Measurements from ENCODE around the gene DENND1A. TPM values are rescaled to one million over a fixed set of nuclear protein-coding genes. Genes with fewer than 3 reads are reported as not detected.

Gene DENND1A
- total RNA-seq, 2 experiments from 2014 or later, result 12.8 to 14.8 TPM

- Mint-ChIP-seq H3K36me3 (ENCODE audit: low read depth) (no peaks in the 10 kb centered on the region), H3K27me3 (no peaks in the 10 kb centered on the region), H3K4me1 (no peaks in the 10 kb centered on the region), H3K9me3 (no peaks in the 10 kb centered on the region), H3K4me3 (no peak overlapping the region), H3K27ac (no peak overlapping the region)
- POLR2A ChIA-PET, result no interaction called here
- no peak for DNase-seq
- CTCF ChIA-PET, result no interaction called here
These were observed 165.9 kb downstream of the DENND1A start for GRCh38 chr9:123763910-123764588.

- no peak overlapping the region for H3K4me3 Mint-ChIP-seq
- no peaks in the 10 kb centered on the region for H3K36me3 Mint-ChIP-seq (ENCODE audit: low read depth)
- H3K9me3 Mint-ChIP-seq, result no peaks in the 10 kb centered on the region
- DNase-seq, result no peak
- H3K27ac Mint-ChIP-seq, result no peak overlapping the region
- ChIA-PET CTCF (no interaction called here), POLR2A (no interaction called here)
- no peaks in the 10 kb centered on the region for H3K4me1 Mint-ChIP-seq
- H3K27me3 Mint-ChIP-seq, result no peaks in the 10 kb centered on the region
These were observed 167.9 kb downstream of the DENND1A start for GRCh38 chr9:123761905-123762605.

DNA sequence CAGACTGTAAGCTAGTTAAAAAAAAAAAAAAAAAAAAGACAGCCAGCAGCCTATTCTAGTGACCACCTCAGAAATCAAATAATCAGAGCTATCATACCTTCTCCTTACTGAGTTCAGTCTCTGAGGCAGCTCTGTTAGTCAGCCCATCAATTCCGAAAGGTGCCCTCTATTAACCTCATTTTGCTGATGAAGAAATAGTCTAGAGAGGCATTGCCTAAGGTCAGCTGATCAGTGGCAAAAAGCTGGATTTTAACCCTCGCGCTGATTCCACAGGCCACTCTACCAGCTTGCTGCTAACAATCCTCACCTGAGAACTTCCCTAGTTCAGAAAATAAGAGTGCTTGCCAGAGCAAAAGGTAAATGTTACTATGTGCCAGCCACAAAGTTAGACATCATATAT, 172.0 kb downstream of the DENND1A start:
- DNase-seq, result no peak

DNA sequence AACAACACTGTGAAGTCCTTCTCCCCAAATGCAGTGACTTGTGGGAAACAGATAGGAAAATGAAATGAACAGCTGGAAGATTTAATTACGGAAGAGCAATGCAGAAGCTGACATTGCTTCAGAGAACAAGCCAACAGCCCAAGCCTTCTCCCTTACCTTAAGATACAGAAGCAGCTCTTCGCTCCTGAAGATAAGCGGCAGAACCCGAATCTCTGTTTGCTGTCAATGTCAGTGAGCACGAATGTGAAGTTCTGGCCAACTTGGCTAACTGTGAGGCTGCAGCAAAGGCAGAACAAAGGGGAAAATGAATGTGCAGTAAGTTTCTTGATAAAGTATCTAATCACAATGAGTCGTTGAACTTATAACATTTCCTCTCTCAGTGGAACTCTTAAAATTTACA, 172.4 kb downstream of the DENND1A start:
- CTCF ChIA-PET, result interaction anchor here (0.5 to 1.4 kb wide), 3 partner anchors 9 to 199 kb away, joined by 3 to 4 read pairs (median 3); no protein-coding TSS in a partner anchor
- Mint-ChIP-seq H3K27me3 (no peaks in the 10 kb centered on the region), H3K4me1 (no peaks in the 10 kb centered on the region), H3K27ac (no peak overlapping the region), H3K36me3 (ENCODE audit: low read depth) (no peaks in the 10 kb centered on the region), H3K4me3 (no peak overlapping the region), H3K9me3 (no peaks in the 10 kb centered on the region)
- no peak for DNase-seq
- POLR2A ChIA-PET, result no interaction called here

More for the DNA sequence above, 172.0 kb downstream of the DENND1A start:
- ChIA-PET POLR2A (no interaction called here), CTCF (interaction anchor here (0.5 to 1.4 kb wide), 3 partner anchors 9 to 199 kb away, joined by 3 to 4 read pairs (median 3); no protein-coding TSS in a partner anchor)
- no peaks in the 10 kb centered on the region for H3K27me3 Mint-ChIP-seq
- no peak overlapping the region for H3K27ac Mint-ChIP-seq
- H3K4me3 Mint-ChIP-seq, result no peak overlapping the region
- H3K36me3 Mint-ChIP-seq (ENCODE audit: low read depth), result no peaks in the 10 kb centered on the region
- H3K4me1 Mint-ChIP-seq, result no peaks in the 10 kb centered on the region
- no peaks in the 10 kb centered on the region for H3K9me3 Mint-ChIP-seq

DNA sequence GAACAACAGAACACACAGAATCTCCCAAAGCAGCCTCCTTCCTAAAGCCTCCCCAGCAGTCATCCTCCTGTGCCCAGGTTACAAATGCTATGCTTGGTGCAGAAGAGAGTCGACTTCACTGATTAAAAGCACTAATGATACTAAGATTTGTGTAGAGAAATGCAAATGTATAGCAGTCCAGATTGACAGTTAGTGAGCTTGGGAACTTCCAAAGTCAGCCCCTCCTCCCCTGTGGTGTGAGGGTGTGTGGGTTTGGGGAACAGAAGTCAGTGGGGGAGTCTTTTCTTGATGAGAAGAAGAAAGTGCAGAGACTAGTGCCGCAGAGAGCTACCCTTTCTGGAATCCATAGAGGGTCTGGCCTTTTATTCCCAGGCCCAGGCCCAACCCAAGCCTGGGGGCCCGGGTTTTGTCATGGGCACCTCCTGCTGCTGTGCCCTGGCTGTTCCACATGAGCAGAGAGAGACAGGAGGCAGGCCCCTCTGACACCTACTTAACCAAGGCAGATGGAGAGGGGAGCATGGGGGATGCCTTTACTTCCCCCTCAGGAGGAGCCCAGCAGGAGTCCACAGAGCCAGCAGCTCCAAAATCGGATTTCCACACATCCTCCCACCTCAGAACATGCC, 173.3 kb downstream of the DENND1A start:
- Mint-ChIP-seq H3K9me3 (no peaks in the 10 kb centered on the region), H3K36me3 (ENCODE audit: low read depth) (no peaks in the 10 kb centered on the region), H3K27me3 (no peaks in the 10 kb centered on the region), H3K4me1 (no peaks in the 10 kb centered on the region), H3K27ac (no peak overlapping the region), H3K4me3 (no peak overlapping the region)
- DNase-seq, result no peak
- POLR2A ChIA-PET, result no interaction called here
- CTCF ChIA-PET, result no interaction called here

DNA sequence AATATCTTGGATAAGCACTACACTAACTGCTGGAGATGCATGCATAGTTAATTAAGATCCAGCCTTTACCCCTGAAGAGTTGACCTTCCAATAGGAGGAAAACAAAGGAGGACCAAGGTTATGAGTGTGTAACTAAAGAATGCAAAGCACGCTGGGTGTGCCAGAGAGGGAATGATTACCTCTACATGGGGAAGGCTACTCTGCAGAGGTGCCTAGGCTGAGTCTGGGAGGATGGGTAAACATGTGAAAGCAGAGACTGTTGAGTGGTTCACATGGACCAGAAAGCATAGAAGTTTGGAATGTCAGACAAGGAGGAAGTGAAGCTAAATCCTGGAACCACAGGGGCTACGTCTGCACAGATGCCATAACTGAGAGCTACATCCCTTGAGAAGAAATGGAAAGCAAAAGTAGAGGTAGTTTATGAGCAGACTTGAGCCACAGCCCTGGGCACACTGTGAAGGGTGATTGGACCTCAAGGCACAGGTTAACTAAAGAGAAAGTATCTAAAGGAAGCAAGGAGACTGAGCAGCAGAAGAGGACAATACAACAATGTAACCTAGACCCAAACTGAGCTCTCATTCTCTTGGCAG, 176.2 kb downstream of the DENND1A start:
- Mint-ChIP-seq H3K4me1 (peaks cover 3% of the 10 kb centered on the region), H3K9me3 (no peaks in the 10 kb centered on the region), H3K27ac (no peak overlapping the region), H3K4me3 (no peak overlapping the region), H3K36me3 (ENCODE audit: low read depth) (no peaks in the 10 kb centered on the region), H3K27me3 (no peaks in the 10 kb centered on the region)
- CTCF ChIA-PET, result no interaction called here
- POLR2A ChIA-PET, result no interaction called here
- DNase-seq, result no peak

GRCh38 chr9:123753016-123753415, 176.9 kb downstream of the DENND1A start:
- H3K9me3 Mint-ChIP-seq, result no peaks in the 10 kb centered on the region
- peaks cover 3% of the 10 kb centered on the region for H3K4me1 Mint-ChIP-seq

GRCh38 chr9:123749580-123750202, 180.2 kb downstream of the DENND1A start:
- Mint-ChIP-seq H3K9me3 (no peaks in the 10 kb centered on the region), H3K4me3 (no peak overlapping the region), H3K27ac (no peak overlapping the region), H3K36me3 (ENCODE audit: low read depth) (no peaks in the 10 kb centered on the region), H3K27me3 (no peaks in the 10 kb centered on the region), H3K4me1 (peaks cover 3% of the 10 kb centered on the region)
- POLR2A ChIA-PET, result no interaction called here
- CTCF ChIA-PET, result interaction anchor here (1.1 to 1.6 kb wide), 2 partner anchors 8 to 291 kb away, joined by 4 to 7 read pairs; no protein-coding TSS in a partner anchor
- DNase-seq, result no peak

More at GRCh38 chr9:123753016-123753415, 176.9 kb downstream of the DENND1A start:
- Mint-ChIP-seq H3K27me3 (no peaks in the 10 kb centered on the region), H3K4me3 (no peak overlapping the region), H3K36me3 (ENCODE audit: low read depth) (no peaks in the 10 kb centered on the region), H3K27ac (no peak overlapping the region)
- DNase-seq, result no peak
- POLR2A ChIA-PET, result no interaction called here
- CTCF ChIA-PET, result no interaction called here

GRCh38 chr9:123746765-123747164, 183.2 kb downstream of the DENND1A start:
- Mint-ChIP-seq H3K4me1 (peaks cover 3% of the 10 kb centered on the region), H3K27ac (no peak overlapping the region), H3K36me3 (ENCODE audit: low read depth) (no peaks in the 10 kb centered on the region), H3K27me3 (no peaks in the 10 kb centered on the region), H3K9me3 (no peaks in the 10 kb centered on the region), H3K4me3 (no peak overlapping the region)
- ChIA-PET POLR2A (no interaction called here), CTCF (no interaction called here)
- no peak for DNase-seq

DNA sequence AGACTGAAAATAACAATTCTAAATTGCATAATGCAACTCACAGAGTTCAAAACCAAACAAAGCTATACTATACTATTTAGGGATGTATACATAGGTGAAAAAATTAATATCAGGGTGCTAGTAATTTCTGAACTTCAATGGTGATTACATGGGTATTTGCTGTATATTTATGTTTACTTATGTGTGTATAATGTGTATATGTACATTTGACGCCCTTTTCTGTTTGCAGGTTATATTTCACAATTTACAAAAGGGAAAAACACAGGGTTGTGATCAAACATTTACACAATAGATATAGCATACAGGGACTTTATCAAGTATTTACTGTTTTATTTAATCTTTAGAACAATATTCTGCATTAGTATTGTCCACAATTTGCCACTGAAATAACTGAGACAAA, 184.0 kb downstream of the DENND1A start:
- DNase-seq, result no peak
- ChIA-PET POLR2A (interaction anchor here (0.5 kb wide), 1 partner anchor 118 kb away, joined by 3 read pairs; no protein-coding TSS in a partner anchor), CTCF (interaction anchor here (0.6 kb wide), 1 partner anchor 358 kb away, joined by 3 read pairs; no protein-coding TSS in a partner anchor)
- H3K27me3 Mint-ChIP-seq, result no peaks in the 10 kb centered on the region
- no peak overlapping the region for H3K4me3 Mint-ChIP-seq
- no peaks in the 10 kb centered on the region for H3K9me3 Mint-ChIP-seq
- H3K27ac Mint-ChIP-seq, result no peak overlapping the region
- H3K36me3 Mint-ChIP-seq (ENCODE audit: low read depth), result no peaks in the 10 kb centered on the region
- peaks cover 3% of the 10 kb centered on the region for H3K4me1 Mint-ChIP-seq

DNA sequence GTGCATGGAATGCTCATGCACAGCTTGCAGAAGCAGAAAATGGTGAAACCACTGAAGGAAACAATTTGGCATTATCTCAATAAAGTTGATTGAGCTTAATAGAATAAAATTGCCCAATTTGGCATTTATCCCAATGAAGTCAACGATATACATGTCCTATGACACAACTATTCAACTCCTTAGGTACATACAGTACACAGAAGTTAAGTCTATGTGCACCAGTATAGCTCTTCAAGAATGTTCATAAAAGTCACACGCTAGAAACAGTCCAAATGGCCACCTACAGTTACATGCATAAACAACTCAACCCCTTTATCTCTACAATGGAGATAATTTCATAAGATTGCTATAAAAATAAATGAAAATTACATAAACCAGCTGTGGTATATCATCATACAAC, 184.5 kb downstream of the DENND1A start:
- no peaks in the 10 kb centered on the region for H3K36me3 Mint-ChIP-seq (ENCODE audit: low read depth)
- ChIA-PET CTCF (interaction anchor here (0.6 kb wide), 1 partner anchor 358 kb away, joined by 3 read pairs; no protein-coding TSS in a partner anchor), POLR2A (no interaction called here)
- H3K27me3 Mint-ChIP-seq, result no peaks in the 10 kb centered on the region
- no peak overlapping the region for H3K4me3 Mint-ChIP-seq
- H3K27ac Mint-ChIP-seq, result no peak overlapping the region
- H3K4me1 Mint-ChIP-seq, result peaks cover 3% of the 10 kb centered on the region
- no peak for DNase-seq
- H3K9me3 Mint-ChIP-seq, result no peaks in the 10 kb centered on the region

DNA sequence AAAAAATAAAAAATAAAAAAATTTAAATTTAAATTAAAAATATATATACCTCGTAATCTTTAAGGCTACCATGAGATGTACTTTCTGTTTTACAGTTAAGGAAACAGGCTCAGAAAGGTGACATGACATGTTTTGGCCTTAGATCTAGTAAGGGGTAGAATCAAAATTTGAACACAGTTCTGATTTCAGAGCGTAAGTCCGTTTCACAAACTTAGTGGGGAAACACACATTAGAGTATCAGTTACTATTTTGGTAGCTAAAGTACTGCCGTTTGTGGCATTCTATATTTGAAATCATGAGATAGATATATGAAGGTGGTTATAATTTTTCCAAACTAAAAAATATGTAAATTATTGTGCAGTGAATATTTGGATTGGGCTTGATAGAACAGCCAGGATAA, 186.2 kb downstream of the DENND1A start:
- no peak for DNase-seq
- ChIA-PET POLR2A (no interaction called here), CTCF (no interaction called here)
- Mint-ChIP-seq H3K4me3 (no peak overlapping the region), H3K27ac (no peak overlapping the region), H3K4me1 (no peaks in the 10 kb centered on the region), H3K9me3 (no peaks in the 10 kb centered on the region), H3K27me3 (no peaks in the 10 kb centered on the region), H3K36me3 (ENCODE audit: low read depth) (no peaks in the 10 kb centered on the region)

All from activated CD4-positive, alpha-beta memory T cell treated with anti-CD3 and anti-CD28 coated beads, Interleukin-2, amount 10 ng/mL, durations not matched to agents 7 days and 5 days (primary cell).